Measurements from ENCODE around the gene IL18BP. TPM values are rescaled to one million over a fixed set of nuclear protein-coding genes. Genes with fewer than 3 reads are reported as not detected.

Gene IL18BP
- total RNA-seq, 1 donor from 2014 or later, result 2.9 TPM

GRCh38 chr11:72006309-72007088 lies 7.8 kb downstream of the IL18BP start:
- H3K27me3 ChIP-seq (ENCODE audit: control insufficient read depth, insufficient read depth, low read length), result no peaks in the 10 kb centered on the region
- peaks cover 11% of the 10 kb centered on the region for H3K36me3 ChIP-seq (ENCODE audit: control insufficient read depth, insufficient read depth, low read length)
- H3K4me3 ChIP-seq (ENCODE audit: low read depth, low read length), result no peak overlapping the region
- DNase-seq (ENCODE audit: low read depth), result no peak
- TF ChIP-seq CTCF (IDR thresholded peaks at IDR 0.05; ENCODE audit: insufficient read depth, low read length, poor library complexity, severe bottlenecking), result no peak

- no peak for TF ChIP-seq CTCF (IDR thresholded peaks at IDR 0.05; ENCODE audit: insufficient read depth, low read length, poor library complexity, severe bottlenecking)
- Histone ChIP-seq H3K36me3 (ENCODE audit: control insufficient read depth, insufficient read depth, low read length) (peaks cover 10% of the 10 kb centered on the region), H3K27me3 (ENCODE audit: control insufficient read depth, insufficient read depth, low read length) (no peaks in the 10 kb centered on the region), H3K4me3 (ENCODE audit: low read depth, low read length) (no peak overlapping the region)
- DNase-seq (ENCODE audit: low read depth), result no peak
These were observed 8.4 kb downstream of the IL18BP start for GRCh38 chr11:72007089-72007476.

GRCh38 chr11:72007587-72007986 lies 8.9 kb downstream of the IL18BP start:
- TF ChIP-seq CTCF (IDR thresholded peaks at IDR 0.05; ENCODE audit: insufficient read depth, low read length, poor library complexity, severe bottlenecking), result no peak
- DNase-seq (ENCODE audit: low read depth), result no peak
- Histone ChIP-seq H3K4me3 (ENCODE audit: low read depth, low read length) (no peak overlapping the region), H3K36me3 (ENCODE audit: control insufficient read depth, insufficient read depth, low read length) (peaks cover 10% of the 10 kb centered on the region), H3K27me3 (ENCODE audit: control insufficient read depth, insufficient read depth, low read length) (no peaks in the 10 kb centered on the region)

GRCh38 chr11:72008728-72009127 lies 10.0 kb downstream of the IL18BP start:
- no peak for TF ChIP-seq CTCF (IDR thresholded peaks at IDR 0.05; ENCODE audit: insufficient read depth, low read length, poor library complexity, severe bottlenecking)
- H3K27me3 ChIP-seq (ENCODE audit: control insufficient read depth, insufficient read depth, low read length), result no peaks in the 10 kb centered on the region
- H3K4me3 ChIP-seq (ENCODE audit: low read depth, low read length), result no peak overlapping the region
- DNase-seq (ENCODE audit: low read depth), result no peak
- peaks cover 12% of the 10 kb centered on the region for H3K36me3 ChIP-seq (ENCODE audit: control insufficient read depth, insufficient read depth, low read length)

- H3K36me3 ChIP-seq (ENCODE audit: control insufficient read depth, insufficient read depth, low read length), result peaks cover 14% of the 10 kb centered on the region
- DNase-seq (ENCODE audit: low read depth), result no peak
- no peak for TF ChIP-seq CTCF (IDR thresholded peaks at IDR 0.05; ENCODE audit: insufficient read depth, low read length, poor library complexity, severe bottlenecking)
- H3K27me3 ChIP-seq (ENCODE audit: control insufficient read depth, insufficient read depth, low read length), result no peaks in the 10 kb centered on the region
- H3K4me3 ChIP-seq (ENCODE audit: low read depth, low read length), result no peak overlapping the region
These were observed 10.4 kb downstream of the IL18BP start for GRCh38 chr11:72009156-72009555.
